Erythroblast (primary cell): ENCODE measurements around the gene BCO2.

ENCODE experiments used
- DNase-seq, 2 experiments: peaks; one replicate each; lab custom pipeline; 2025; lab: John Stamatoyannopoulos, UW
- GATA1 ChIP-seq: IDR thresholded peaks from 2 replicates; pipeline ENCODE4 v1.6.1; 2011; ENCODE audit warnings: low read depth, mild to moderate bottlenecking, control low read depth, low read length, moderate library complexity
- POLR2A ChIP-seq: IDR thresholded peaks from 2 replicates; pipeline ENCODE4 v1.6.1; 2011; ENCODE audit warnings: mild to moderate bottlenecking, low read length

Gene BCO2

DNA sequence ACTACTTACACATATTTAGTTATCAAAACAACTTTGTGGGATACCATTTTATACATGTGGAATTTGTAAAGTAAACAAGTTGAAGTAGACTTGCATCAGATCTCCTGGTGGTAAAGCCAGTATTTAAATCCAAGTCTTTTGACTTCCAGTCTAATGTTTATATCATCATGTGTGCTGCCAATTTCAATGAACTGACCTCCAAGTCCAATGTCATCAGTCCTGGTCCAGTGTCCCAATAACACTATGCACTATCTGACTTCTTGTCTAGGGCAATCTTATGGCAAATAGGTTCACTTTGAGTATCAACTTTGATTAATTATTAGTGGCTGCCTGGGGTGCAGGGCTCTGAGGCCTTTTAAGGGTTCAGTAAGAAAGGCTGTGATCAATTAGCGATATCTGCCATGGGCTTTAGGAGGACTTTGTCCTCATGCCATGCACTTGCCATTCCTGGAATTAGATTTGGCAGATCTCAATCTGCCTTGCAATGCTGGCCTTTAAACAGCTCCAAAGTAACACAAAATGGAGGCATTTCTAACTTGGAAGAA is 41.3 kb downstream of the BCO2 start:
- DNase-seq: no peak
- TF ChIP-seq POLR2A (no peak), GATA1 (no peak)

DNA sequence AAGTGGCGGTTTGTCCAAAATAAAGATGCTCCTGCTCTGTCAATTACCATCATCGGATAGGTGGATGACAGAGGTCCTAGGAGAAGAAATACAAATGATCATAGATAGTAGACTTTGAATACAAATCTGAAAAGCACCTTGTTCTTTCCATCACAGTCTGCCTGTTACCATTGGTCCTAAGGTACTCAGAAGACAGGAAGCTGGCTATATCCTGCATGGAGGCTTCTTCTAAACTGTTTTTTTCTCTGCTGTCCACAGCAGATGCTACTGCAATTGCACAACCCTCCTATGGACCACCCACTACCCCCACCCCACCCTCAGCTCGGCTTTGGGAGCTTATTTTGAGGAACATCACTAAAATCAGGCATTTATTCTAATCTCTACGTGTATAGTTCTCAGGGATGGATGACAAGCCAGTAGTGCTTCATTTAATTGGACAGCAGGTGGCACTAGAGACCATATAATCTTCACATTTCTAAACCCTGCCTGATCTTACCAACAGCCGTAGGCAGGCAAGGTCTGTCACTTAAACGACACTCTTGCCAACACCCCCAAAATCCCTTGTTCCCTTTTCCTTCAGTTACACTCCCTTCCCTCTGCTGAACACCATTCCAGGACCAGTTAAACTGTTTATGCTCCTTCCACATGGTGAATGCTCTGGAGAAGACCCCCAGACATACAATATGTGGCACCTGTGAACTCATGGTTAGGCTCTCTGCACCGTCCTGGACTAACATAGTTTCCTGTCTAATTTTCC is 44.3 kb downstream of the BCO2 start:
- peak; percentile 81 to 91 for DNase-seq
- TF ChIP-seq POLR2A (no peak), GATA1 (no peak)

DNA sequence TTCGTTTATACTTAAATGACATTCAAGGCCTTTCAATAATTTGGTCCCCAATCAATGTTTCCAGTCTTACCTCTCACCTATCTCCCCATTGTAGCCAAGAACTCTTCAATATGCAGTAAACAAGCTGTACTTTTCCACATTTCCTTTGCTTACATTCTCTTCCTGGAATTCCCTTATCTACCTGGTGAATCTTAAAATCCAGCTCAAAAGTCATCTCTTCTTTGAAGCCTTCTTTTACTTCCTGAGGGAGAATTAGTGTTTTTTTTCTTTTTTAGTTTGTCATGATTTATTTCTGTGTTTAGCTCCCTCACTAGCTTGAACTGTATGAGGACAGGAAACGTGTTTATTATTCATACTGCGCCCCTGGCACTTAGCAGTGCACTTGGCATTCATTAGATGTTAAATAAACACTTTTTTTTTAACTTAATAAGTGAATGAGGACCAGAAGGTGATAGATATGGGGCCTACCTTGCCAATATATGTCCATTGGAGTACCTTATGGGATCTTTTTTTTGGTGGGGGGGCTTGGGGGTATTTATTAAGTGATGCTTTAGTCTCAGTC is 46.0 kb downstream of the BCO2 start:
- TF ChIP-seq GATA1 (no peak), POLR2A (no peak)
- no peak for DNase-seq

DNA sequence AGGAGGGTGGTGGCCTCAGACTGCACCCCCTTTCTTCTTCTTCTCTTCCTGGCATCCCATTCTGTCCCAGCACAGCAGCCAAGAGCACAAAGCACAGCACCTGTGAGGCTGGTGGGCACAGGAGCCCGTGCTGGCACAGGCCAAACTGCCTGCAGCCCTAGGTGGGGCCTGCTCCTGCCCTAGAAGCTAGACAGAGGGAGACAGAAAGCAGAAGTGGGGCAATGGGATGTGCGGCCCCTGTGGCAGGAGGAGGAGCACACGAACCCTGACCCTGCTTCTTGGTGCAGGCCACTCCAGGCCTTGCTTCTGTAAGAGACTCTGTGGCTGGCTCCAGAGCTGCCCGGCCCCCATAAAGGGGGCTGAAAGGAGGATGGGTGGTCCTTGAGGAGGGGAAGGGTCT is 47.0 kb downstream of the BCO2 start:
- no peak for DNase-seq
- TF ChIP-seq GATA1: no peak
- no peak for TF ChIP-seq POLR2A

DNA sequence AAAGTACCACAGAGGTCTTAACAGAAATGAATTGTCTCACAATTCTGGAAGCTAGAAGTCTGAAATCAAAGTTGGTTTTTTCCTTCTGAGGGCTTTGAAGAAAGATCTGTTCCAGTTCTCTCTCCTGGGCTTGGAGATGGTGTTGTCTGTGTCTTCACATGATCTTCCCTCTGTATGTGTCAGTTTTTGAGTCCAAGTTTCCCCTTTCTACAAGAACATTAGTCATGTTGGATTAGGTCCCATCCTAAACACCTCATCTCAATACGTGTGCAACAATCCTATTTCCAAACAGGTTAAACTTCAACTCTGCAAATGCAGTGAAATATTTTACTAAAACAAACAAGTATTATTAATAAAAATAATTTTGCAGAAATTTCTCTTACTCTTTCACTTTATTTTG is 47.8 kb downstream of the BCO2 start:
- DNase-seq: no peak
- no peak for TF ChIP-seq POLR2A
- TF ChIP-seq GATA1: no peak

DNA sequence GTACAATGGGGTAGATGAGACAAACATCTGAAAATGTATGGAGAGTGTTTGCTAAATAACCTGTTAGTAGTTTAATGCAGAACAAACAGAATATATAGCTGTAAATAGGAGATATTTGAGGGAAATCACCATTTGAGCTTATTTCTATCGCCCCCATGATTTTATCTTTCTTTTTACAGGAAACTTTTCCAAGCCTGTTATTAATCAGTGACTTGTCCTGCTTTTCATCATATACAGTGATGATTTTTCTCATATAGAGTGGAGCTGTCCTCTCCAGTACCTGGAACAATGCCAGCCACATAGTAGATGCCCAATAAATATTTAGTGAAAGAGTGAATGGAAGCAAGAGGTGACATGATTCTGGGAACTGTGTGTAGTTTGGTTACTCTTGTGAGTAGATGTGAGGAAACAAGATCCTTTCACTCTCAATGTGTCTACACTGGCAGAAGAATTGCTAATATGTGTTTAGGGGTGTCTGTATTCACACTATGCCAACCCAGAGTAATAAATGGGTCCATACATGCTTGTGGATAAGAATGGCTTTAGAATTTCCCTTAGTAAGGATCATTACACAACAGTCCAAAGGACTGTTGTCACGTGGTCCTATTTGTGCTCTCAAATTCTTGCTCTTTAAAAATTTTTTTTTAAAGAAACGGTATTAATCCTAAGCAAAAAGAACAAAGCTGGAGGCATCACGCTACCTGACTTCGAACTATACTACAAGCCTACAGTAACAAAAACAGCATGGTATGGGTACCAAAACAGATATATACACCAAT is 48.6 kb downstream of the BCO2 start:
- TF ChIP-seq POLR2A (no peak), GATA1 (no peak)
- no peak for DNase-seq

DNA sequence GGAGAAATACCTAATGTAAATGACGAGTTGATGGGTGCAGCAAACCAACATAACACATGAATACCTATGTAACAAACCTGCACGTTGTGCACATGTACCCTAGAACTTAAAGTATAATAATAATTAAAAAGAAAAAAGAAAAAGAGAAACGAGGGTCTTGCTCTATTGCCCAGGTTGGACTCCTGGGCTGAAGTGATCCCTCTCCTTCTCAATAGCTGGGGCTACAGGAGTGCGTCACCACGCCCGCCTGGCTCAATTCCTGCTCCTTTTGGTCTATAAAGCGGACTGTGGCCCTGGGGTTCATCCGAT is 50.4 kb downstream of the BCO2 start:
- DNase-seq: no peak
- TF ChIP-seq GATA1 (no peak), POLR2A (no peak)

DNA sequence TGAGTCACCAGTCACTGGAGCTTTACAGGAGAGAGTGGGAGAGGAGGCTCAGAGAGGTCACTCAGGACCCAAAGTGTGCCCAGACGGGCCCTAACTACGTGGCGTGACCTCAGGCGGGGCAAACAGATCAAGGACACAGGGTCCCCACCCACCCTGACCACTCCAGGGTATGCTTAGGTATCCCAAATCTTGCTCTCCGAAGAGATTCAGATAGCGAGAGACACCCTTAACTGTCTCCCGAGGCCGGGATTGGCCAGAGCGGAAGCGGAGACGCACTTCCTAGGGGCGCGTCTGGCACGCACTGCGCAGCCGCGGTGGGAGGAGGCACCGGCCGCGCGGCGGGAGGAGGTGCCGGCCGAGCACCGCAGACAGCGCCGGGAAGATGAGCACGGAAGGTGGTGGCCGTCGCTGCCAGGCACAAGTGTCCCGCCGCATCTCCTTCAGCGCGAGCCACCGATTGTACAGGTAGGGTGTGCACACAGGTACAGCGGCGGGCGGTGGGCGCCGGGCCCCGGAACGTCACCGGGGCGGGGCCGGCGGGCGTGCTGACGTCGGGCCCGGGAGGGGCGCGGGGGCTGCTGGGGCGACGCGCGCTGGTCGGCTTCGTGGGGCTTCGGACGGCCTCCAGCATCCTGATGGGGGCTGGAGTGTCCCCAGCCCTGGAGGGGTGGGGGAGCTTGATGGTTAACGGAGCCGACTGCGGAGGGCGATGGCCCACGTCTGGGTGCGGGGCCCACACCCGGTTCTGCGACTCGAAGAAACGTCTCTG is 50.9 kb downstream of the BCO2 start, which contains the start of gene PTS:
Gene PTS, plus strand, starts transcription at position 367 of the 769 bp plus-strand sequence. Its CDS starts 16 bp downstream, at position 383.
- DNase-seq: peak; percentile 90 to 93
- no peak for TF ChIP-seq GATA1
- peak; percentile 95 for TF ChIP-seq POLR2A

DNA sequence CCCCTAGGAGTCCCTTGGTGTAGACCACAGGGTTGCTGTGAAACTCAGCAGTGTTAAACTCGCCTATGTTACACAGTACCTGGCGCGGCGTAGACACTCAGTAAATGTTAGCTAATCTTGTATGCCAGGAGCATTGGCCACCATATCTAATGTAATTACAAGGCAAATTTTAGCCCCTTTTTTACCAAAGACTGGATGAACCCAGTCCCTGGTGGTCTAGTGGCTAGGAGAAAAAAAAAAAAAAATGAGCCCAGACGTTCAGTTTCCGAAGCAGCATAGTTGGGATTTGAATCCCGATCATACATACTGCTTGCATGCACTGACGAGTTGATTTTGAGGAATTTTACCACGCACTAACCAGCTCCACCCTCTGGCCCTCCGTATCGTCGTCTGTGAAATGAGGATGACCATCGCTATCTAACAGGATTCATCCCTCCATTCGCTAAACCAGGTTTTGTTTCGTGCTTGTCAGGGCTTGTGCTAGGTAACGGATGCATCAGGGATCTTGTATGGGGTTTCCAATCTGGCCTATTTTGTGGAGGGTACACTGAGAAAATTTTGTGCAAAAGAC is 51.6 kb downstream of the BCO2 start:
- no peak for TF ChIP-seq POLR2A
- TF ChIP-seq GATA1: no peak
- peak in 1 of 2 experiments; percentile 57 for DNase-seq

DNA sequence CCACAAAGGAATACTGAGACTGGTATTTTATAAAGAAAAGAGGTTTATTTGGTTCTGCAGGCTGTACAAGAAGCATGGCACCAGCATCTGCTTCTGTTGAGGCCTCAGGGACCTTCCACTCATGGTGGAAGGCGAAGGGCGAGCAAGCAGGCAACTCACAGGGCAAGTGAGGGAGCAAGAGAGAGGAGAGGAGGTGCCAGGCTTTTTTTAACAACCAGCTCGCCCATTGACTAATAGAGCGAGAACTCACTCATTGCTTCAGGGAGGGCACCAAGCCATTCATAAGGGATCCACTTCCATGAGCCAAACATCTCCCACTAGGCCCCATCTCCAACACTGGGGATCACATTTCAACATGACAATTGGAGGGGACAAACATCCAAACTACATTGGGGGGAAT is 52.2 kb downstream of the BCO2 start:
- TF ChIP-seq GATA1 (no peak), POLR2A (no peak)
- no peak for DNase-seq

DNA sequence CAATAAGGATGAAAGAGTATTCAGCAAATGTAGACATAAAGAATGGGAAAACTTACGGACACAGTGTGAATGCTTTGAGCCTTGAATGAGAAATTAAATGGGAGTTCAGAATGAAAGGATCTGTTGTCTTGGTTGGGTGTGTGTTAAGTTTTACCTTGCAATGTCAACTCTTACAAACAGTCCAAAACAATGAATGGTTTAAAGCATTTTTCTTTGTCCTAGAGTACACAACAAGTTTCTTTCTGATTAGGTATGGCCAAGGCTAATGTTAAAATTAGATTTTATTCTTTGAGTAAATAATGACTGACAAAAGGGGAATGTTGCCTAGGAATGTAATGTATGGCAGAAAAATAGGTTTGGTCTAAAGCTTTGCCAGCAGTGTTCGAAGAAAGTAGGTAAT is 53.4 kb downstream of the BCO2 start:
- DNase-seq: no peak
- no peak for TF ChIP-seq POLR2A
- no peak for TF ChIP-seq GATA1

DNA sequence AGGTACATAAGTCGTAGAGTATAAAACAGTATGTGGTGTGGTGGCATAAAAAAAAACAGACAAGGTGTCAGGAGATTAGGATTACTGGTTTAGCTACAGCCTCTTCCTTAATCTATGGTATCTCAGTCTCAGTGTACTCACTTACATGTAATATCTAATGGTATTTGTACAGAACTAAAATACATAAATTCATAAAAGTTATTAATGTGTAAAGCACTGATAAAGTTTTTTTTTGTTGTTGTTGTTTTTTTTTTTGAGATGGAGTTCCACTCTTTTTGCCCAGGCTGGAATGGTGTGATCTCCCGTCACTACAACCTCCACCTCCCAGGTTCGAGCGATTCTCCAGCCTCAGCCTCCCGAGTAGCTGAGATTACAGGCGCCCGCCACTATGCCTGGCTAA is 53.8 kb downstream of the BCO2 start:
- no peak for DNase-seq
- TF ChIP-seq GATA1: no peak
